Gastroesophageal sphincter (tissue), 4 donors: ENCODE data around the gene IRF5. TPM values are rescaled to one million over a fixed set of nuclear protein-coding genes. Genes with fewer than 3 reads are reported as not detected.
A peak's percentile ranks its signal among the peaks of the same experiment; 100 is the strongest.
"Not testable (repeated sequence)": the region's sequence is repeated elsewhere in the genome, so short reads cannot be mapped to it uniquely, and the experiment has no call there.

Source experiments
- ATAC-seq: fragments of 150-250 bp; one replicate; pipeline ENCODE4 v1.9.1; 2016; ENCODE audit warnings: mild to moderate bottlenecking, moderate library complexity
- H3K27ac ChIP-seq, 4 donors: fragments of 200-600 bp; sonication (generic) in 3 of 4; 1 replicate in 3 of 4; 2 replicates in 1 of 4; pipeline ENCODE4 v1.5.1; 2016 to 2019
- H3K27me3 ChIP-seq: fragments of 200-600 bp; sonication (generic); one replicate; pipeline ENCODE4 v1.5.1; 2019
- H3K36me3 ChIP-seq, 2 donors: fragments of 200-600 bp; sonication (generic); one replicate each; pipeline ENCODE4 v1.5.1; 2019; ENCODE audit warnings: control low read depth in 1 of 2
- H3K4me1 ChIP-seq, 3 donors: fragments of 200-600 bp; sonication (generic); 1 replicate in 2 of 3; 2 replicates in 1 of 3; pipeline ENCODE4 v1.5.1; 2016 to 2019; ENCODE audit warnings: control low read depth in 2 of 3
- H3K4me3 ChIP-seq, 2 donors: fragments of 200-600 bp; sonication (generic); one replicate each; pipeline ENCODE4 v1.5.1; 2019; ENCODE audit warnings: mild to moderate bottlenecking in 1 of 2, moderate library complexity in 1 of 2
- H3K9me3 ChIP-seq, 3 donors: fragments of 200-600 bp; sonication (generic); one replicate each; pipeline ENCODE4 v1.5.1; 2017 to 2019; ENCODE audit warnings: control low read depth in 2 of 3
- EP300 ChIP-seq: sonication (generic); formaldehyde crosslinking; IDR thresholded peaks from one replicate; pipeline ENCODE4 v1.6.1; 2017; ENCODE audit warnings: antibody characterized with exemption, mild to moderate bottlenecking
- POLR2A ChIP-seq, 2 donors: fragments of 450-650 bp; IDR thresholded peaks; one replicate each; pipeline ENCODE4 v1.6.1; 2017; ENCODE audit warnings: antibody characterized with exemption in 2 of 2, mild to moderate bottlenecking in 2 of 2, moderate library complexity in 1 of 2
- POLR2AphosphoS5 ChIP-seq: sonication (generic); formaldehyde crosslinking; IDR thresholded peaks from one replicate; pipeline ENCODE4 v1.6.1; 2017; ENCODE audit warnings: antibody characterized with exemption
- WGBS, 2 donors: methylation state at CpG; one replicate each; pipeline ENCODE4 v1.1.5; 2018; ENCODE audit warnings: low coverage in 1 of 2; 5-methylcytosine and 5-hydroxymethylcytosine counted together
- small RNA-seq, 4 donors: library from RNA; depleted of rRNA; stranded (forward); fragments of <200 nt; gene quantifications; one replicate each; pipeline ENCODE3, GENCODE V24; 2016
- total RNA-seq, 4 donors: library from RNA; depleted of rRNA; stranded (reverse); fragments of >200 nt; gene quantifications; one replicate each; pipeline ENCODE4 v1.1.0, GENCODE V29; 2016
- TF ChIP-seq, protein P1 (sequence below), 4 experiments: fragments of 200-600 bp in 2 of 4; fragments of 450-650 bp in 2 of 4; sonication (generic) in 1 of 4; IDR thresholded peaks; one replicate each; pipeline ENCODE4 v1.5.1; 2017 to 2019; ENCODE audit warnings: antibody characterized with exemption in 4 of 4, mild to moderate bottlenecking in 2 of 4, moderate library complexity in 2 of 4

IRF5 gene
- total RNA-seq, 4 donors from 2014 or later = 6.6 to 10.1 (median 8.2) TPM

DNA sequence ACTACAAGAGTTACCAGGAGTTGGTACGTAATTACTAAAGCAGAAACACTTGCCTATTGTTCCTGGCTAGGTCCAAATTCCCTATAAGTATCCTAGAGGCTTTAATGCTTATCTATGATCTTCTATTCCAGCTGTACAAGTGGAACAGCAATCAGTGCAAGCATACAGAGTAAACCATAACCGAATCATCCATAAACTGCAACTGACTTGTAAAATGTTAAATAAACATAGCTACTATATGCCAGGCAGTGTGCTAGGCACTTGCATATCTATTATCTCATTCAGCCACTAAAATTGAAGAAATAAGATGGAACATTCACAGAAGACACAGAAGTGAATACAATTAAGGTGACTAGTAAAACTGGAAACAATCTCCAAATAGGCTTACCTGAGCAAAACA lies 55.7 kb downstream of the IRF5 start:
- H3K27ac ChIP-seq = no peak overlapping the region
- peaks cover 0 to 75% of the 10 kb centered on the region in 2 donors for H3K36me3 ChIP-seq
- TF ChIP-seq, protein P1, sequence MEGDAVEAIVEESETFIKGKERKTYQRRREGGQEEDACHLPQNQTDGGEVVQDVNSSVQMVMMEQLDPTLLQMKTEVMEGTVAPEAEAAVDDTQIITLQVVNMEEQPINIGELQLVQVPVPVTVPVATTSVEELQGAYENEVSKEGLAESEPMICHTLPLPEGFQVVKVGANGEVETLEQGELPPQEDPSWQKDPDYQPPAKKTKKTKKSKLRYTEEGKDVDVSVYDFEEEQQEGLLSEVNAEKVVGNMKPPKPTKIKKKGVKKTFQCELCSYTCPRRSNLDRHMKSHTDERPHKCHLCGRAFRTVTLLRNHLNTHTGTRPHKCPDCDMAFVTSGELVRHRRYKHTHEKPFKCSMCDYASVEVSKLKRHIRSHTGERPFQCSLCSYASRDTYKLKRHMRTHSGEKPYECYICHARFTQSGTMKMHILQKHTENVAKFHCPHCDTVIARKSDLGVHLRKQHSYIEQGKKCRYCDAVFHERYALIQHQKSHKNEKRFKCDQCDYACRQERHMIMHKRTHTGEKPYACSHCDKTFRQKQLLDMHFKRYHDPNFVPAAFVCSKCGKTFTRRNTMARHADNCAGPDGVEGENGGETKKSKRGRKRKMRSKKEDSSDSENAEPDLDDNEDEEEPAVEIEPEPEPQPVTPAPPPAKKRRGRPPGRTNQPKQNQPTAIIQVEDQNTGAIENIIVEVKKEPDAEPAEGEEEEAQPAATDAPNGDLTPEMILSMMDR (IDR thresholded peaks at IDR 0.05) = no peak
- no peak for TF ChIP-seq POLR2A (IDR thresholded peaks at IDR 0.05)
- TF ChIP-seq POLR2AphosphoS5 = no peak
- TF ChIP-seq EP300 = no peak
- H3K27me3 ChIP-seq = no peaks in the 10 kb centered on the region
- no peaks in the 10 kb centered on the region for H3K9me3 ChIP-seq
- no peak for ATAC-seq
- peaks cover 0 to 6% (median 0%) of the 10 kb centered on the region in 3 donors for H3K4me1 ChIP-seq
- WGBS, 2 donors = 81 to 89% methylated on average over 2 of the region's 2 CpGs
- H3K4me3 ChIP-seq = no peak overlapping the region

DNA sequence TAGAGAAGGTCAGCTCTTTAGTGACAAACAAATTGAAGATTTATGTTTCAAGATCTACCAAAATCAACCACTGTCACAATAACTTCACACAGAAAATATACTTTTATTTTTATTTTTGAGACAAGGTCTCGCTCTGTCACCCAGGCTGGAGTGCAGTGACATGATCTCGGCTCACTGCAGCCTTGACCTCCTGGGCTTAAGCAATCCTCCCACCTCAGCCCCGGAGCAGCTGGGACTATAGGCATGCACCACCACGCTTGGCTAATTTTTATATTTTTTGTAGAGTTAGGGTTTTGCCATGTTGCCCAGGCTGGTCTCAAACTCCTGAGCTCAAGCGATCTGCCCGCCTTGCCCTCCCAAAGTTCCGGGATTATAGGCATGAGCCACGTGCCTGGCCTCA lies 56.8 kb downstream of the IRF5 start:
- ATAC-seq, H3K4me1 ChIP-seq, H3K4me3 ChIP-seq, H3K27me3 ChIP-seq, H3K9me3 ChIP-seq, H3K27ac ChIP-seq: not testable (repeated sequence)
- H3K36me3 ChIP-seq = peaks cover 0 to 75% of the 10 kb centered on the region in 2 donors
- 92 to 96% methylated on average over 5 of the region's 8 CpGs for WGBS, 2 donors

DNA sequence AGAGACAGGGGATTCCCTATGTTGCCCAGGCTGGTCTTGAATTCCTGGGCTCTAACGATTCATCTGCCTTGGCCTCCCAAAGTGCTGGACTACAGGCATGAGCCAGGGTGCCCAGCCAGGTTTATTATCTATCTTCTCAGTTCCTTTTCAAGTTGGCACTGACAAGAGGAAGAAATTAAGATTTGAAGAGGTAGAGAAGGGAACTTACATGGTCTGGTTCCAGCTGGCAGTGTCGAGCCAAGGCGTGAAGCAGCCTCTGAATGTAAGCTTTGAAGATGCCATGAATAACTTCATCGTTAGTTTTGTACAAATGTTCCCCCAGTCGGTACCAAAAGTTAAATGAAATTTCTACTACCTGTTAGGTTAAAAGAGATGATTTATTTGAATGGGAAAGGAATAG lies 59.5 kb downstream of the IRF5 start:
- no peak for TF ChIP-seq EP300
- no peak for TF ChIP-seq POLR2AphosphoS5
- TF ChIP-seq POLR2A (IDR thresholded peaks at IDR 0.05) = no peak
- TF ChIP-seq, protein P1 (IDR thresholded peaks at IDR 0.05) = no peak
- H3K36me3 ChIP-seq = peaks cover 0 to 78% of the 10 kb centered on the region in 2 donors
- 71 to 77% methylated on average over 4 to 5 of the region's 5 CpGs for WGBS, 2 donors

More for the DNA sequence above, 59.5 kb downstream of the IRF5 start:
- H3K4me3 ChIP-seq = no peak overlapping the region
- H3K27ac ChIP-seq = peak overlapping the region in 2 of 4 donors; percentile 36 to 44
- peaks cover 0 to 6% (median 0%) of the 10 kb centered on the region in 3 donors for H3K4me1 ChIP-seq
- no peak for ATAC-seq
- H3K27me3 ChIP-seq = no peaks in the 10 kb centered on the region
- no peaks in the 10 kb centered on the region for H3K9me3 ChIP-seq

Small RNAs within 50 kb of the gene (small RNA-seq; reads per million reads assigned to genes)
- 0 reads per million in 4 donors for gene RN7SL306P

Other genes with a start within 250 kb of the IRF5 start
- gene CALU, start 198.6 kb upstream of the IRF5 start, total RNA-seq = 100 to 1,000 TPM; 146 to 274 (median 235) TPM
- gene OPN1SW, start 162.1 kb upstream of the IRF5 start, total RNA-seq = not detected
- gene CCDC136, start 146.0 kb upstream of the IRF5 start, total RNA-seq = 10 to 100 TPM; 14.5 to 46.9 (median 21.5) TPM
- 1,000 to 10,000 TPM in 1 of 4 donors, 100 to 1,000 TPM in 3; 308 to 1,162 (median 401) TPM for gene FLNC, start 107.5 kb upstream of the IRF5 start, total RNA-seq
- 100 to 1,000 TPM in 1 of 4 donors, 10 to 100 TPM in 3; 67.7 to 101 (median 84.5) TPM for gene ATP6V1F, start 75.1 kb upstream of the IRF5 start, total RNA-seq
- gene KCP, start 27.2 kb upstream of the IRF5 start, total RNA-seq = under 1 TPM in 2 of 4 donors, not detected in 2; 0.31 to 0.67 TPM
- 10 to 100 TPM; 34.6 to 48.5 (median 45.2) TPM for gene TNPO3, start 117.2 kb downstream of the IRF5 start, total RNA-seq
- gene TSPAN33, start 206.8 kb downstream of the IRF5 start, total RNA-seq = 10 to 100 TPM in 2 of 4 donors, 1 to 10 TPM in 2; 1.9 to 15.5 (median 9.9) TPM